Liver (tissue), 9 donors: ENCODE results near the gene TRIM38. TPM values are rescaled to one million over a fixed set of nuclear protein-coding genes. Genes with fewer than 3 reads are reported as not detected.

Experiments
- DNase-seq: peaks from one replicate; pipeline ENCODE4 v3.0.0-alpha.2; 2017; ENCODE audit warnings: low spot score
- H3K27ac ChIP-seq, 2 donors: one replicate each; pipeline ENCODE4 v1.7.0; 2013; ENCODE audit warnings: inconsistent platforms in 2 of 2, low read length in 2 of 2, control low read depth in 1 of 2, low read depth in 1 of 2, mild to moderate bottlenecking in 1 of 2
- H3K27me3 ChIP-seq, 4 donors: one replicate each; pipeline versions ENCODE4 v1.6.1 to v1.7.0; 2013; ENCODE audit warnings: low read length in 3 of 4, inconsistent platforms in 1 of 4, mild to moderate bottlenecking in 1 of 4, moderate library complexity in 1 of 4; ENCODE audit not compliant: control insufficient read depth in 4 of 4, insufficient read depth in 4 of 4
- H3K36me3 ChIP-seq, 4 donors: one replicate each; pipeline versions ENCODE4 v1.6.1 to v1.7.0; 2013; ENCODE audit warnings: low read length in 3 of 4, mild to moderate bottlenecking in 3 of 4, low read depth in 1 of 4, moderate library complexity in 1 of 4; ENCODE audit not compliant: control insufficient read depth in 4 of 4, insufficient read depth in 3 of 4
- H3K4me1 ChIP-seq, 4 donors: one replicate each; pipeline versions ENCODE4 v1.6.1 to v1.7.0; 2013; ENCODE audit warnings: low read length in 3 of 4, mild to moderate bottlenecking in 3 of 4, moderate library complexity in 1 of 4; ENCODE audit not compliant: control insufficient read depth in 4 of 4, insufficient read depth in 4 of 4
- H3K4me3 ChIP-seq, 3 donors: one replicate each; pipeline versions ENCODE4 v1.6.1 to v1.7.0; 2013; ENCODE audit warnings: low read length in 3 of 3, control low read depth in 1 of 3, low read depth in 1 of 3, mild to moderate bottlenecking in 1 of 3
- H3K9ac ChIP-seq, 2 donors: one replicate each; pipeline ENCODE4 v1.7.0; 2013; ENCODE audit warnings: low read length in 2 of 2, mild to moderate bottlenecking in 2 of 2, moderate library complexity in 2 of 2, control low read depth in 1 of 2, low read depth in 1 of 2
- H3K9me3 ChIP-seq, 4 donors: one replicate each; pipeline versions ENCODE4 v1.6.1 to v1.7.0; 2013; ENCODE audit warnings: low read length in 3 of 4; ENCODE audit not compliant: control insufficient read depth in 4 of 4
- CTCF ChIP-seq: fragments of 150-350 bp; IDR thresholded peaks from 2 replicates; pipeline ENCODE4 v1.5.1; 2017; ENCODE audit warnings: improper control_type of control experiment, low read depth, low read length; ENCODE audit not compliant: missing input control
- EGR1 ChIP-seq, 2 donors: IDR thresholded peaks; 2 replicates each; pipeline ENCODE4 v1.6.1; 2016 to 2018; ENCODE audit warnings: antibody characterized with exemption in 2 of 2, low read depth in 2 of 2
- FOXA2 ChIP-seq: IDR thresholded peaks from 2 replicates; pipeline ENCODE4 v1.6.1; 2016; ENCODE audit warnings: antibody characterized with exemption
- GABPA ChIP-seq, 2 donors: IDR thresholded peaks in 1 of 2; conservative IDR thresholded peaks in 1 of 2; 2 replicates each; pipeline ENCODE4 v1.6.1; 2016; ENCODE audit warnings: antibody characterized with exemption in 2 of 2, mild to moderate bottlenecking in 1 of 2, moderate library complexity in 1 of 2
- HNF4A ChIP-seq, 2 donors: conservative IDR thresholded peaks; 2 replicates each; pipeline ENCODE4 v1.6.1; 2016; ENCODE audit warnings: antibody characterized with exemption in 2 of 2, mild to moderate bottlenecking in 2 of 2
- JUND ChIP-seq, 2 donors: IDR thresholded peaks; 2 replicates each; pipeline ENCODE4 v1.6.1; 2016; ENCODE audit warnings: antibody characterized with exemption in 2 of 2
- MAX ChIP-seq: IDR thresholded peaks from 2 replicates; pipeline ENCODE4 v1.6.1; 2016; ENCODE audit warnings: antibody characterized with exemption
- NR2F2 ChIP-seq: IDR thresholded peaks from 2 replicates; pipeline ENCODE4 v1.6.1; 2016; ENCODE audit warnings: antibody characterized with exemption
- RAD21 ChIP-seq, 2 donors: IDR thresholded peaks; 2 replicates each; pipeline ENCODE4 v1.6.1; 2016; ENCODE audit warnings: antibody characterized with exemption in 2 of 2, mild to moderate bottlenecking in 2 of 2
- REST ChIP-seq: IDR thresholded peaks from 2 replicates; pipeline ENCODE4 v1.6.1; 2016; ENCODE audit warnings: antibody characterized with exemption, mild to moderate bottlenecking
- RXRA ChIP-seq, 2 donors: IDR thresholded peaks; 2 replicates each; pipeline ENCODE4 v1.6.1; 2017 to 2018; ENCODE audit warnings: antibody characterized with exemption in 2 of 2, mild to moderate bottlenecking in 1 of 2
- SP1 ChIP-seq: IDR thresholded peaks from 2 replicates; pipeline ENCODE4 v1.6.1; 2018; ENCODE audit warnings: antibody characterized with exemption, mild to moderate bottlenecking
- TAF1 ChIP-seq: conservative IDR thresholded peaks from 2 replicates; pipeline ENCODE4 v1.6.1; 2016; ENCODE audit warnings: antibody characterized with exemption, mild to moderate bottlenecking
- YY1 ChIP-seq: IDR thresholded peaks from 2 replicates; pipeline ENCODE4 v1.6.1; 2016; ENCODE audit warnings: antibody characterized with exemption, mild to moderate bottlenecking
- WGBS: extraction: QIAGEN DNeasy Blood & Tissue Kit; methylation state at CpG from one replicate; pipeline ENCODE4 v1.1.7; 2013; 5-methylcytosine and 5-hydroxymethylcytosine counted together
- polyA plus RNA-seq, 2 donors: library from polyadenylated mRNA; stranded (reverse) in 1 of 2; unstranded in 1 of 2; fragments of 200-250 nt in 1 of 2; fragments of >200 nt in 1 of 2; fragmentation: Nextera tagmentation in 1 of 2; extraction: Ambion mirVana in 1 of 2; gene quantifications; one replicate each; pipeline versions ENCODE4 v1.2.1 to v1.2.3, GENCODE V29; 2013 to 2015
- total RNA-seq, 2 donors: library from RNA; depleted of rRNA; stranded (reverse); fragments of >200 nt; gene quantifications; one replicate each; pipeline ENCODE4 v1.2.3, GENCODE V29; 2014
- donor health status: healthy.
- donor health status: healthy.
- donor health status: healthy.
- donor health status: healthy.
- donor health status: healthy.

TRIM38 gene
- total and polyA plus RNA-seq, 4 donors: 1.5 to 3.9 (median 2.9) TPM

- Histone ChIP-seq H3K9ac (no peak overlapping the region), H3K27ac (no peak overlapping the region), H3K36me3 (no peaks in the 10 kb centered on the region), H3K27me3 (no peaks in the 10 kb centered on the region), H3K4me1 (no peaks in the 10 kb centered on the region), H3K4me3 (no peak overlapping the region), H3K9me3 (no peaks in the 10 kb centered on the region)
- TF ChIP-seq REST: no peak
- TF ChIP-seq CTCF: no peak
- no peak for TF ChIP-seq RXRA (IDR thresholded peaks at IDR 0.05)
- DNase-seq: no peak
- 87% methylated on average over 3 of the region's 3 CpGs for WGBS
Observed at GRCh38 chr6:25956226-25956625, 6.4 kb upstream of the TRIM38 start.

GRCh38 chr6:25958700-25959162 is 3.9 kb upstream of the TRIM38 start:
- no peaks in the 10 kb centered on the region for H3K9me3 ChIP-seq
- no peaks in the 10 kb centered on the region for H3K27me3 ChIP-seq
- H3K4me1 ChIP-seq: peaks cover 0 to 14% (median 6%) of the 10 kb centered on the region in 4 donors
- WGBS: 84% methylated on average over 3 of the region's 3 CpGs
- no peak for DNase-seq
- H3K4me3 ChIP-seq: no peak overlapping the region
- TF ChIP-seq NR2F2 (no peak), RAD21 (IDR thresholded peaks at IDR 0.05) (no peak), REST (no peak), HNF4A (conservative IDR thresholded peaks at IDR 0.05) (no peak), GABPA (IDR thresholded peaks at IDR 0.05 in 1 of 2, conservative IDR thresholded peaks at IDR 0.05 in 1 of 2) (no peak), YY1 (no peak), SP1 (no peak), EGR1 (IDR thresholded peaks at IDR 0.05; ENCODE audit: low read depth in 2 of 2) (no peak), RXRA (IDR thresholded peaks at IDR 0.05) (no peak), JUND (IDR thresholded peaks at IDR 0.05) (no peak), TAF1 (no peak), FOXA2 (no peak), MAX (no peak), CTCF (no peak)
- no peaks in the 10 kb centered on the region for H3K36me3 ChIP-seq
- H3K9ac ChIP-seq: no peak overlapping the region
- no peak overlapping the region for H3K27ac ChIP-seq
